ENCODE data around the gene ZC3H12D.

Gene ZC3H12D

DNA sequence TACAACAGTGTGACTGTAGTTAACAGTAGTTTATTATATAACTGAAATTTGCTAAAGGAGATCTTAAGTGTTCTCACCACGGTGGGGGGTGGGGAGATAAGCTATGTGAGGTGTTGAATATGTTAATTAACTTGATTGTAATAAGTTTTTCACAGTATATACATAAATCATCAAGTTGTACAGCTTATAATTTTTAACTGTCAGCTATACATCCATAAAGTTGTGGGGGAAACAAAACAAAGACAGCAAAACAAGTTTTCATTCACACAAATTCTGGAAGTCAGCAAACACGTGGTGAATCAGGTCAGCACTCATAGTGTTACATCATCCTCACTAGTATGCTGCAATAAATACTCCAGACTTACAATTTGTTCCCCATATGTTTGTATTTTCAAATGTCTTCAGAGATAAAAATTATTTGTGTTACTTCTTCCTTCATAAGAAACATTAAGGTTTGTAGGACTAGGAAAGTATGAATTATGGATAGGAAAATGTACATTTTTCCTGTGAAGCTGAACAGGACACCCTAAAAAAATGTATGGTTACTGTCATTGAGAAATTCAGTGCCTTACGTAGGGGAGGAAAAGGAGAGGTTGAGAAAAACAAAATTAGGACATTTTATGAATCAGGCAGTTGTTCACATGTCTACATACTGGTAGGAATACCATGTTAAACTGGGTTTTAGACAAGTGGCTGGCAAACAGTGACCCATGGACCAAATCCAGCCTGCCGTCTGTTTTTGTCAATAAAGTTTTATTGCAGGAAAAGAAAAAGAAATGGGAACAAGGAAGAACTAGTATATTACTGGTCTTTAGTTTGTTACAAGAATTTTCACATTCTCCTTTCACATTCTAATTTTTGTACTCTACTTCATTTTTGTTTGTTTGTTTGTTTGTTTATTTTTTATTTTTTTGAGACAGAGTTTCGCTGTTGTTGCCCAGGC is 78.7 kb downstream of the ZC3H12D start:
- Mint-ChIP-seq H3K4me3 (no peak overlapping the region), H3K27ac (peak overlapping the region; percentile 88)

DNA sequence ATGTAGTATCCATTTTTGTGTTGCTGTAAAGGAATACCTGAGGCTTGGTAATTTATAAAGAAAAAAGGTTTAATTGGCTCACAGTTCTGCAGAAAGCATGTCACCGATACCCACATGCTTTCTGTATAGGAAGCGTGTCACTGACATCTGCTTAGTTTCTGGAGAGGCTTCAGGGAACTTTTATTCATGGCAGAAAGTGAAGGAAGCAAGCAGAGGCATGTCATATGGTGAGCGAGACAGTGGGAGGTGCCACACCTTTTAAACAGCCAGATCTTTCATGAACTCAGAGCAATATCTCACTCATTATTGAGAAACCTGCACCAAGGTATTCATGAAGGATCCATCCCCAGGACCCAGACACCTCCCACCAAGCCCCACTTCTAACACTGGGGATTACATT is 81.3 kb downstream of the ZC3H12D start:
- peaks cover 29% of the 10 kb centered on the region for H3K36me3 Mint-ChIP-seq
- H3K27me3 Mint-ChIP-seq = no peaks in the 10 kb centered on the region
- H3K4me1 Mint-ChIP-seq (ENCODE audit: low read depth) = peaks cover 17% of the 10 kb centered on the region
- H3K27ac Mint-ChIP-seq = peak overlapping the region; percentile 0
- H3K9me3 Mint-ChIP-seq (ENCODE audit: low read depth) = no peaks in the 10 kb centered on the region
- H3K4me3 Mint-ChIP-seq = no peak overlapping the region

More for the DNA sequence above, 78.7 kb downstream of the ZC3H12D start:
- H3K4me1 Mint-ChIP-seq (ENCODE audit: low read depth) = peaks cover 22% of the 10 kb centered on the region
- peaks cover 23% of the 10 kb centered on the region for H3K36me3 Mint-ChIP-seq
- no peaks in the 10 kb centered on the region for H3K27me3 Mint-ChIP-seq
- no peaks in the 10 kb centered on the region for H3K9me3 Mint-ChIP-seq (ENCODE audit: low read depth)

DNA sequence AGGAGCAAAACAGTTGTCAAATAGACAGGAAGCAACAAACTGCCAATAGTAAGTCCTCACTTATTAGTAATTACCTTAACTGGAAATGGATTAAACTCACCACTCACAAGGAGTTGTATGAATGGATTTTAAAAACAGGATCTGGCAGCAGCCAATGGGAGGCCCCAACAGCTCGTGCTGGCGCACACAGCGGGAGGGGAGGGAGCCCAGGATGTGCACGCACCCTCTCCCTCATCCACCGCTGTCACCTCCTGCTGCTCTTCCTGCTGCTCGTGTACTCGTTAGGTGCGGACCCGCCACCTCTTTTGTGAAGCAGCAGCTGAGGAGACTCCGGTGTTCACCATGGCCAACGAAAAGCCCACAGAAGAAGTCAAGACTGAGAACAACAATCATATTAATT is 84.8 kb downstream of the ZC3H12D start, which contains the start of gene SUMO4:
SUMO4 (plus strand) TSS at position 213 of the 400 bp plus-strand sequence; CDS start at position 343, 130 bp downstream.
- Mint-ChIP-seq H3K4me3 (no peak within 1 kb of the TSS), H3K36me3 (peaks cover 36% of the 10 kb centered on the region), H3K27ac (peak within 1 kb of the TSS; percentile 46), H3K4me1 (ENCODE audit: low read depth) (peaks cover 24% of the 10 kb centered on the region), H3K27me3 (no peaks in the 10 kb centered on the region), H3K9me3 (ENCODE audit: low read depth) (no peaks in the 10 kb centered on the region)

DNA sequence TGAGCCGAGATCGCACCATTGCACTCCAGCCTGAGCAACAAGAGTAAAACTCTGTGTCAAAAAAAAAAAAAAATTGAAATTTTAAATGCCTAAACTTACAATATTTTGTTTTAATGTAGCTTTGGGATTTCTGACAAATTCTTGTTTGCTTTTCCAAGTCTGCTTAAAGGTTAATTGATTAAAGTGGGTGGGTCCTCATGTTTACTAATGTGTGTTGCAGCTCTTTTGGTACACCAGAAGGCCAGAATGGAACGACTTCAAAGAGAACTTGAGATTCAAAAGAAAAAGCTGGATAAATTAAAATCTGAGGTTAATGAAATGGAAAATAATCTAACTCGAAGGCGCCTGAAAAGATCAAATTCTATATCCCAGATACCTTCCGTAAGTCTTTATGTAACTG is 87.4 kb downstream of the ZC3H12D start:
- H3K4me1 Mint-ChIP-seq (ENCODE audit: low read depth) = peaks cover 44% of the 10 kb centered on the region
- no peaks in the 10 kb centered on the region for H3K9me3 Mint-ChIP-seq (ENCODE audit: low read depth)
- H3K27ac Mint-ChIP-seq = peak overlapping the region; percentile 61
- no peak overlapping the region for H3K4me3 Mint-ChIP-seq
- peaks cover 36% of the 10 kb centered on the region for H3K36me3 Mint-ChIP-seq
- no peaks in the 10 kb centered on the region for H3K27me3 Mint-ChIP-seq

Data from activated naive CD8-positive, alpha-beta T cell (primary cell).